Cardiac muscle cell (in vitro differentiated cells and primary cell): ENCODE results near the gene MAP1LC3B. TPM values are rescaled to one million over a fixed set of nuclear protein-coding genes. Genes with fewer than 3 reads are reported as not detected.

Experiments
- DNase-seq, 2 donors: peaks; one replicate each; pipeline versions ENCODE4 v3.0.0 to v3.0.0-alpha.2; 2010 to 2017; ENCODE audit warnings: low read depth in 1 of 2, low spot score in 1 of 2
- H3K27ac ChIP-seq: fragments of 200-600 bp; sonication (generic); 2 replicates; pipeline ENCODE4 v1.5.1; 2016
- H3K27me3 ChIP-seq: fragments of 200-600 bp; sonication (generic); 2 replicates; pipeline ENCODE4 v1.6.0; 2016; ENCODE audit warnings: control low read depth
- H3K36me3 ChIP-seq: fragments of 200-600 bp; sonication (generic); 2 replicates; pipeline ENCODE4 v1.5.1; 2016; ENCODE audit warnings: control low read depth
- H3K4me1 ChIP-seq: fragments of 200-600 bp; sonication (generic); 2 replicates; pipeline ENCODE4 v1.8.1; 2017; ENCODE audit warnings: low read depth, mild to moderate bottlenecking, mixed run types
- H3K4me3 ChIP-seq: fragments of 200-600 bp; sonication (generic); 2 replicates; pipeline ENCODE4 v1.5.1; 2016; ENCODE audit warnings: mild to moderate bottlenecking
- H3K9me3 ChIP-seq: fragments of 200-600 bp; sonication (generic); 2 replicates; pipeline ENCODE4 v1.5.1; 2017; ENCODE audit warnings: low read depth, mild to moderate bottlenecking, control low read depth
- CTCF ChIP-seq: IDR thresholded peaks from 2 replicates; pipeline ENCODE4 v1.5.1; 2012; ENCODE audit warnings: low read depth, mild to moderate bottlenecking, low read length
- polyA plus RNA-seq: library from polyadenylated mRNA; unstranded; fragments of >200 nt; fragmentation: Nextera tagmentation; extraction: Ambion mirVana; gene quantifications from 2 replicates; pipeline ENCODE4 v1.2.1, GENCODE V29; 2016
- total RNA-seq: library from RNA; depleted of rRNA; stranded (reverse); fragments of >200 nt; gene quantifications from 2 replicates; pipeline ENCODE4 v1.2.3, GENCODE V29; 2016

MAP1LC3B gene
- total and polyA plus RNA-seq, 2 experiments from 2014 or later: 37.7 to 164 TPM

- DNase-seq: no peak
- Histone ChIP-seq H3K9me3 (no peaks in the 10 kb centered on the region), H3K4me1 (no peaks in the 10 kb centered on the region), H3K4me3 (no peak overlapping the region), H3K27me3 (no peaks in the 10 kb centered on the region), H3K27ac (no peak overlapping the region), H3K36me3 (peaks cover 38% of the 10 kb centered on the region)
- TF ChIP-seq CTCF: no peak
These were observed 19.5 kb downstream of the MAP1LC3B start for GRCh38 chr16:87411375-87412271.

- Histone ChIP-seq H3K36me3 (peaks cover 40% of the 10 kb centered on the region), H3K27me3 (no peaks in the 10 kb centered on the region), H3K4me3 (no peak overlapping the region), H3K4me1 (no peaks in the 10 kb centered on the region), H3K27ac (no peak overlapping the region), H3K9me3 (no peaks in the 10 kb centered on the region)
- TF ChIP-seq CTCF: no peak
- no peak for DNase-seq
These were observed 20.3 kb downstream of the MAP1LC3B start for GRCh38 chr16:87412371-87412995.

- no peak overlapping the region for H3K4me3 ChIP-seq
- peaks cover 37% of the 10 kb centered on the region for H3K36me3 ChIP-seq
- DNase-seq: no peak
- H3K27me3 ChIP-seq: no peaks in the 10 kb centered on the region
- H3K27ac ChIP-seq: no peak overlapping the region
- TF ChIP-seq CTCF: no peak
- H3K4me1 ChIP-seq: no peaks in the 10 kb centered on the region
- no peaks in the 10 kb centered on the region for H3K9me3 ChIP-seq
These were observed 20.9 kb downstream of the MAP1LC3B start for GRCh38 chr16:87412996-87413421.

- no peaks in the 10 kb centered on the region for H3K4me1 ChIP-seq
- H3K4me3 ChIP-seq: no peak overlapping the region
- no peak for TF ChIP-seq CTCF
- H3K9me3 ChIP-seq: no peaks in the 10 kb centered on the region
- no peaks in the 10 kb centered on the region for H3K27me3 ChIP-seq
- H3K27ac ChIP-seq: no peak overlapping the region
- H3K36me3 ChIP-seq: peaks cover 37% of the 10 kb centered on the region
- no peak for DNase-seq
These were observed 22.1 kb downstream of the MAP1LC3B start for GRCh38 chr16:87414251-87414680.

- Histone ChIP-seq H3K9me3 (no peaks in the 10 kb centered on the region), H3K4me3 (no peak overlapping the region), H3K27me3 (no peaks in the 10 kb centered on the region), H3K27ac (no peak overlapping the region), H3K36me3 (peaks cover 29% of the 10 kb centered on the region), H3K4me1 (no peaks in the 10 kb centered on the region)
- DNase-seq: no peak
- TF ChIP-seq CTCF: no peak
These were observed 23.3 kb downstream of the MAP1LC3B start for GRCh38 chr16:87415441-87415840.
